GM12873 (cell line): ENCODE results near the gene RAMP2.
A peak's percentile ranks its signal among the peaks of the same experiment; 100 is the strongest.

Experiments used
- TF ChIP-seq, protein P1 (sequence below): IDR thresholded peaks from 2 replicates; pipeline ENCODE4 v1.5.1; 2012; ENCODE audit warnings: low read depth, mild to moderate bottlenecking, moderate library complexity, low read length, control low read depth; ENCODE audit not compliant: insufficient read depth; ENCODE audit errors: missing control alignments

The RAMP2 gene

DNA sequence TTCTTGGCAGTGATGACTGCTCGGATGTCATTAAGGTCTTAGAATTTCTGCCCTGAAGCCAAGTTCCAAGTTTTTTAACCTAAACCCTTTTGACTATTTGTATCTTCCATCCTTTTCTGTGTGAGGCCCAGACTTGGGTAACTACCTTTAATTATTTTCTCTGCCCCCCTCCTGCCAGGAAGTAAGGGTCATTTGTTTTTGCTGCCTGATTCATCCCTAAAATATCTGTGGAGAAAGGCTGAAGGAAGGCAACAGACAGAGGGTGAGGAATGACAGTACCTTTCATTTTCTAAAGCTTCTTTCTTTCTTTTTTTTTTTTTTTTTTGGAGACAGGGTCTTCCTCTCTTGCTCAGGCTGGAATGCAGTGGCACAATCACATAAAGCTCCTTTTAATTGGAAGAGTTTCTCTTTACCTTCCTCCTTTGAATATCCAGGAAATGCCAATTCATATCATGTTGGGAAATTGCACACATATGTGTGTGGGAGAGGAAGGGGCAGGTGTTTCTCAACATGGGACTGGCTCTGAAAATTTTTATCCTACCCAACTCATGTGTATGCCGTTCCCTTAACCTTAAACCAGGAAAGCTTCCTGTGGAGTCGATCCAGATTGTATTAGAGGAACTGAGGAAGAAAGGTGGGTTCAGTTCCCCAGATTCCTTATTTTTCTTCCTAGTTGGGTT is 13.2 kb downstream of the RAMP2 start:
- TF ChIP-seq, protein P1, sequence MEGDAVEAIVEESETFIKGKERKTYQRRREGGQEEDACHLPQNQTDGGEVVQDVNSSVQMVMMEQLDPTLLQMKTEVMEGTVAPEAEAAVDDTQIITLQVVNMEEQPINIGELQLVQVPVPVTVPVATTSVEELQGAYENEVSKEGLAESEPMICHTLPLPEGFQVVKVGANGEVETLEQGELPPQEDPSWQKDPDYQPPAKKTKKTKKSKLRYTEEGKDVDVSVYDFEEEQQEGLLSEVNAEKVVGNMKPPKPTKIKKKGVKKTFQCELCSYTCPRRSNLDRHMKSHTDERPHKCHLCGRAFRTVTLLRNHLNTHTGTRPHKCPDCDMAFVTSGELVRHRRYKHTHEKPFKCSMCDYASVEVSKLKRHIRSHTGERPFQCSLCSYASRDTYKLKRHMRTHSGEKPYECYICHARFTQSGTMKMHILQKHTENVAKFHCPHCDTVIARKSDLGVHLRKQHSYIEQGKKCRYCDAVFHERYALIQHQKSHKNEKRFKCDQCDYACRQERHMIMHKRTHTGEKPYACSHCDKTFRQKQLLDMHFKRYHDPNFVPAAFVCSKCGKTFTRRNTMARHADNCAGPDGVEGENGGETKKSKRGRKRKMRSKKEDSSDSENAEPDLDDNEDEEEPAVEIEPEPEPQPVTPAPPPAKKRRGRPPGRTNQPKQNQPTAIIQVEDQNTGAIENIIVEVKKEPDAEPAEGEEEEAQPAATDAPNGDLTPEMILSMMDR = no peak

DNA sequence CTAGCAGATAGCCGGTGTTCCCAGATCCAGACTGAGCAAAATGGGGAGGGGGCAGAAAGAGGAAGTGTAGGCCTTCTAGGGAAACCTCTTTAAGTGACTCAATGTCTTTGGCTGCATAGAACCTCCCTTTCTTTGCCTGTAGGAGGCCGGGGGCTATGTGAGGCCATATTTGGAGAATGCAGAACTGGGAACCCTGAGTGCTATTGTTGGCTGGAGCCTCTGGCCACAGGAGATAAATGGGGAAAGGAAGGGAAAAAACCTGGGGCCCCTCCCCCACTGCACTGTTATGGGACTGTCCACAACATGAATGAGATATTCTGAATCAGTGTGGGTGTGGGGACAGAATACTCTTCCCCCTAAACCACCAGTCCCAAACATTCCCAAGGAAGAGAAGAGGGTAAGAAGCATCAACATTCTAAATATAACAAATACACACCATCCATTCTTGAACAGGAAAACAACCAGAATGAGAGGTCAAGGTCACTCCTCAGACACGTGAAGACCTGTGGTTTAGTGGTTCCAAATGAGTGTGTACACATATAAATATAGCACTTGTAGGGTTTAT is 14.6 kb downstream of the RAMP2 start:
- TF ChIP-seq, protein P1 = peak; percentile 34

DNA sequence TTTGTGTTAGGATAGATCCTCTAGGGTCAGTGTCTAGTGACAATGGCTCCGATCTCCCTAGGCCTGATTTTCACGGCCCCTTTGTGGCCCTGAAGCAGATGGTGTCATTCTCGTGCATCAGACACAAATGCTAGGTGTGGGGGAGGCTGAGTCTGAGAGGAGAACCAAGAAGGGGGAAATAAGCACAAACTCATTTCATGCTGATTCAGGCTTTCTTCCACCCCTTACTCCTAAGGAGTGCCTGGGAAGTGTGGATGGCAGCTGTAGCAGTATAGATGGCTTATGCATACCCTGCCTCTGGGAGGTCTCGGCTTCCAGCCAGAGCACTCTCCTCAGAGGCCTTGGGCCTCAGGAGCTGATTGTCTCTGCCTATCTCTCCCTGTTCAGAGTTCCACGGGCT is 17.5 kb downstream of the RAMP2 start:
- TF ChIP-seq, protein P1 = no peak

DNA sequence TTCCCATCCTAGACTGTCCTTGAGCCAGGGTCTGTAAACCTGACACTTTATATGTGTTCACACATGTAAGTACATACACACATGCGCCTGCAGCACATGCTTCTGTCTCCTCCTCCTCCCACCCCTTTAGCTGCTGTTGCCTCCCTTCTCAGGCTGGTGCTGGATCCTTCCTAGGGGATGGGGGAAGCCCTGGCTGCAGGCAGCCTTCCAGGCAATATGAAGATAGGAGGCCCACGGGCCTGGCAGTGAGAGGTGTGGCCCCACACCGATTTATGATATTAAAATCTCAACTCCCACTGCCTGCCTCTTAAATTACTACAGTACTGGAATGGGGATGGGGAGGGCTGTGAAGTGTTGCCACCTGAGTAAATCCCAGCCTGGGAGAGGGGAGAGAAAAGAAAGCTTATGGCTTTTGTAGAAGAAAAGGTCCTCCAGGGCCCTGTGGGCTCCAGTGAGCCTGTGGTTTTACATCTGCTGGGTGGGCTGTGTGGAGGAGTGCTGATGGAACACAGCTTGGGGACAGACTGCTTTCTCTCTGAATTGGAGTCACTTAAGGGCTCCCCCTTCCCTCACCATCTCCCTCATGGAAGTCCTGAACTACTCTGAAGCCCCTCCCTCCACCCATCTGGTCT is 18.4 kb downstream of the RAMP2 start:
- TF ChIP-seq, protein P1 = no peak

- TF ChIP-seq, protein P1 = no peak
Observed at GRCh38 chr17:42779936-42780850, 19.2 kb downstream of the RAMP2 start, which contains the start of gene WNK4. Gene WNK4, plus strand, starts transcription at chr17:42780610. Its CDS starts 89 bp downstream, at chr17:42780699.

DNA sequence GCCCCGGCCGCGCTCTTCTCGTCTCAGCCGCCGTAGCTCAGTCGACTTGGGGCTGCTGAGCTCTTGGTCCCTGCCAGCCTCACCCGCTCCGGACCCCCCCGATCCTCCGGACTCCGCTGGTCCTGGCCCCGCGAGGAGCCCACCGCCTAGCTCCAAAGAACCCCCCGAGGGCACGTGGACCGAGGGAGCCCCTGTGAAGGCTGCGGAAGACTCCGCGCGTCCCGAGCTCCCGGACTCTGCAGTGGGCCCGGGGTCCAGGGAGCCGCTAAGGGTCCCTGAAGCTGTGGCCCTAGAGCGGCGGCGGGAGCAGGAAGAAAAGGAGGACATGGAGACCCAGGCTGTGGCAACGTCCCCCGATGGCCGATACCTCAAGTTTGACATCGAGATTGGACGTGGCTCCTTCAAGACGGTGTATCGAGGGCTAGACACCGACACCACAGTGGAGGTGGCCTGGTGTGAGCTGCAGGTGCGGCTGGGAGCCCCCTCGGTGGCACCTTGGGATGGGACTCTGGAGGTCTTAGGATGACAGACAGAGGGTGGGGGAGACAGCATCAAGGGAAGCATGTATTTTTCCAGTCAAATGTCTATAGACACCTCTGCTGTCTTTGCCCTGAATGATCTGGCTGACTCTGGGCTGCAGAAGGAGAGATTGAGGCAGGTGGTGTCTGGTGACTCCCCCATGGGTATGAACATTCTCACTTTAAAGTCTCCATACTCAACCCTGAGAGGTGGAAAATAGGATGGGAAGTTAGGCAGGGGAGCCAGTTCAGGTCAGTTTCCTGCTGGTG is 20.0 kb downstream of the RAMP2 start:
- TF ChIP-seq, protein P1 = no peak
